B cell (primary cell): Measurements from ENCODE around the gene JARID2. TPM values are rescaled to one million over a fixed set of nuclear protein-coding genes. Genes with fewer than 3 reads are reported as not detected.
A peak's percentile ranks its signal among the peaks of the same experiment; 100 is the strongest.

Experiments used
- ATAC-seq: fragments of 200-7000 bp; cut with Tn5 transposase; one replicate; pipeline ENCODE4 v1.10.0; 2021; ENCODE audit warnings: low read depth, mild to moderate bottlenecking, moderate number of reproducible peaks, moderate library complexity
- CTCF ChIA-PET: fragments of 350-600 bp; sonication (Branson Sonifier 250); formaldehyde crosslinking; loops from one replicate; lab custom pipeline; 2021; ENCODE audit warnings: antibody characterized with exemption, inconsistent platforms; lab: Charles Lee
- POLR2A ChIA-PET: fragments of 350-600 bp; sonication (Branson Sonifier 250); formaldehyde crosslinking; loops from one replicate; lab custom pipeline; 2021; ENCODE audit warnings: antibody characterized with exemption; lab: Charles Lee
- DNase-seq: peaks from one replicate; pipeline ENCODE4 v3.0.0; 2013
- H2AFZ ChIP-seq: 2 replicates; pipeline ENCODE4 v1.6.1; 2012; ENCODE audit warnings: mild to moderate bottlenecking, low read depth, low read length; ENCODE audit not compliant: insufficient read depth, poor library complexity, severe bottlenecking
- H3K27ac ChIP-seq, 2 donors: 1 replicate in 1 of 2; 2 replicates in 1 of 2; pipeline ENCODE4 v1.5.1; 2012 to 2013; ENCODE audit warnings: low read length in 2 of 2, mild to moderate bottlenecking in 2 of 2, moderate library complexity in 1 of 2
- H3K27me3 ChIP-seq, 4 experiments: fragments of 200-600 bp in 1 of 4; sonication (generic) in 1 of 4; replicated peaks in 1 of 4; 1 replicate in 2 of 4; 2 replicates in 2 of 4; pipeline versions ENCODE4 v1.6.1 to v1.7.0; 2013 to 2016; ENCODE audit warnings: low read length in 3 of 4, mild to moderate bottlenecking in 2 of 4, mixed read lengths in 1 of 4, moderate library complexity in 1 of 4; ENCODE audit not compliant: insufficient read depth in 4 of 4, control insufficient read depth in 3 of 4; ENCODE audit errors: control extremely low read depth in 1 of 4
- H3K36me3 ChIP-seq, 2 experiments: replicated peaks in 1 of 2; 1 replicate in 1 of 2; 2 replicates in 1 of 2; pipeline versions ENCODE4 v1.6.1 to v1.7.1; 2013; ENCODE audit warnings: low read length in 1 of 2; ENCODE audit not compliant: insufficient read depth in 2 of 2, control insufficient read depth in 1 of 2; ENCODE audit errors: control extremely low read depth in 1 of 2, extremely low read depth in 1 of 2
- H3K4me1 ChIP-seq, 2 donors: fragments of 200-600 bp in 1 of 2; sonication (generic) in 1 of 2; 1 replicate in 1 of 2; 2 replicates in 1 of 2; pipeline versions ENCODE4 v1.5.1 to v1.6.1; 2013 to 2017; ENCODE audit warnings: low read length in 2 of 2; ENCODE audit not compliant: control insufficient read depth in 2 of 2, insufficient read depth in 2 of 2
- H3K4me2 ChIP-seq: replicated peaks from 2 replicates; pipeline ENCODE3; 2012; ENCODE audit warnings: mild to moderate bottlenecking, low read depth, low read length; ENCODE audit not compliant: poor library complexity, severe bottlenecking
- H3K4me3 ChIP-seq, 5 experiments: fragments of 200-600 bp in 1 of 5; sonication (generic) in 1 of 5; 1 replicate in 3 of 5; 2 replicates in 2 of 5; pipeline versions ENCODE4 v1.5.1 to v1.7.0; 2011 to 2016; ENCODE audit warnings: low read length in 4 of 5, mild to moderate bottlenecking in 4 of 5, low read depth in 2 of 5, control low read depth in 1 of 5, moderate library complexity in 1 of 5; ENCODE audit not compliant: insufficient read depth in 1 of 5; ENCODE audit errors: control extremely low read depth in 1 of 5, extremely low read depth in 1 of 5
- H3K79me2 ChIP-seq: fragments of 200-600 bp; sonication (generic); one replicate; pipeline ENCODE4 v1.6.0; 2016; ENCODE audit warnings: low read length; ENCODE audit not compliant: control insufficient read depth, insufficient read depth
- H3K9ac ChIP-seq: fragments of 200-600 bp; sonication (generic); 2 replicates; pipeline ENCODE4 v1.6.1; 2017; ENCODE audit warnings: mild to moderate bottlenecking, low read length, moderate library complexity
- H3K9me3 ChIP-seq, 3 donors: one replicate each; pipeline versions ENCODE4 v1.6.1 to v1.7.1; 2013; ENCODE audit warnings: low read length in 2 of 3; ENCODE audit not compliant: control insufficient read depth in 2 of 3, insufficient read depth in 1 of 3; ENCODE audit errors: control extremely low read depth in 1 of 3
- H4K20me1 ChIP-seq: 2 replicates; pipeline ENCODE4 v1.6.0; 2012; ENCODE audit warnings: mild to moderate bottlenecking, low read length; ENCODE audit not compliant: insufficient read depth, control insufficient read depth, poor library complexity, severe bottlenecking
- H3K27ac Mint-ChIP-seq: one replicate; pipeline ENCODE4 v1.8.0; 2021; ENCODE audit warnings: mixed read lengths
- H3K27me3 Mint-ChIP-seq: one replicate; pipeline ENCODE4 v1.8.0; 2021; ENCODE audit warnings: mixed read lengths
- H3K4me1 Mint-ChIP-seq: one replicate; pipeline ENCODE4 v1.8.0; 2021; ENCODE audit warnings: mixed read lengths
- H3K4me3 Mint-ChIP-seq: one replicate; pipeline ENCODE4 v1.8.0; 2021; ENCODE audit warnings: mixed read lengths
- H3K9me3 Mint-ChIP-seq: one replicate; pipeline ENCODE4 v1.8.0; 2022; ENCODE audit warnings: mixed read lengths; ENCODE audit not compliant: insufficient read depth
- CTCF ChIP-seq: fragments of 200-600 bp; IDR thresholded peaks from one replicate; pipeline ENCODE4 v1.8.0; 2022; ENCODE audit warnings: antibody characterized with exemption, mild to moderate bottlenecking
- EZH2 ChIP-seq: IDR thresholded peaks from 2 replicates; pipeline ENCODE4 v1.6.1; 2012; ENCODE audit warnings: borderline replicate concordance, low read depth, mild to moderate bottlenecking, moderate library complexity, low read length; ENCODE audit not compliant: insufficient read depth, poor library complexity, severe bottlenecking
- WGBS: methylation state at CpG from one replicate; pipeline ENCODE4 v1.1.5; 2013; ENCODE audit warnings: missing lambda C conversion rate; ENCODE audit not compliant: insufficient coverage; 5-methylcytosine and 5-hydroxymethylcytosine counted together
- intact Hi-C: fragments of 100-400 bp; cut with micrococcal nuclease; formaldehyde crosslinking; loops from one replicate; pipeline ENCODE4 v1.10.0; 2022
- polyA plus RNA-seq: library from polyadenylated mRNA; depleted of rRNA; stranded (reverse); fragments of >200 nt; gene quantifications from 2 replicates; pipeline ENCODE4 v1.2.3, GENCODE V29; 2012
- total RNA-seq, 2 donors: library from RNA; stranded (reverse); fragments of 120-200 nt in 1 of 2; gene quantifications; 1 replicate in 1 of 2; 2 replicates in 1 of 2; pipeline versions ENCODE4 v1.2.3 to v1.2.4, GENCODE V29; 2013 to 2022

The JARID2 gene
- total and polyA plus RNA-seq, 2 donors (not counting 1 experiment from before 2014, with no cell fraction given), result 11.0 to 58.1 TPM

- ChIA-PET POLR2A (no interaction called here), CTCF (interaction anchor here (0.6 to 1.3 kb wide), 2 partner anchors 11 to 1281 kb away, joined by 3 to 6 read pairs; no protein-coding TSS in a partner anchor)
- TF ChIP-seq EZH2, result no peak
- no peak for TF ChIP-seq CTCF
- Histone ChIP-seq H4K20me1 (no peaks in the 10 kb centered on the region), H3K4me1 (peaks cover 48 to 58% of the 10 kb centered on the region in 2 donors), H3K4me2 (peak overlapping the region; percentile 70), H2AFZ (peak overlapping the region; percentile 63), H3K9me3 (no peaks in the 10 kb centered on the region), H3K9ac (peak overlapping the region; percentile 57), H3K27ac (peak overlapping the region; percentile 66 to 86), H3K36me3 (peaks cover 1 to 19% of the 10 kb centered on the region in 2 experiments), H3K79me2 (peaks cover 95% of the 10 kb centered on the region), H3K27me3 (no peaks in the 10 kb centered on the region), H3K4me3 (peak overlapping the region; percentile 9 to 65 (median 33))
- Mint-ChIP-seq H3K27ac (peak overlapping the region; percentile 93), H3K9me3 (no peaks in the 10 kb centered on the region), H3K27me3 (no peaks in the 10 kb centered on the region), H3K4me1 (peaks cover 75% of the 10 kb centered on the region), H3K4me3 (peak overlapping the region; percentile 72)
- peak; percentile 65 for ATAC-seq
- WGBS, result 77% methylated on average over 2 of the region's 9 CpGs
- DNase-seq, result peak; percentile 60
- intact Hi-C loops, result no loop called here
Observed at GRCh38 chr6:15452182-15452941, 206.5 kb downstream of the JARID2 start.

GRCh38 chr6:15453186-15453585 is 207.3 kb downstream of the JARID2 start:
- peak overlapping the region; percentile 40 for H3K4me3 Mint-ChIP-seq
- DNase-seq (no peak), ATAC-seq (no peak)
- no peak overlapping the region for H2AFZ ChIP-seq
- no peaks in the 10 kb centered on the region for H3K9me3 Mint-ChIP-seq
- peaks cover 1 to 19% of the 10 kb centered on the region in 2 experiments for H3K36me3 ChIP-seq
- WGBS, result no CpG with 5 or more reads among the region's 4 CpGs
- TF ChIP-seq CTCF (no peak), EZH2 (no peak)
- H3K27me3 Mint-ChIP-seq, result no peaks in the 10 kb centered on the region
- no peaks in the 10 kb centered on the region for H4K20me1 ChIP-seq
- CTCF ChIA-PET, result no interaction called here
- H3K9me3 ChIP-seq, result no peaks in the 10 kb centered on the region
- H3K4me1 Mint-ChIP-seq, result peaks cover 74% of the 10 kb centered on the region
- peak overlapping the region; percentile 66 to 86 for H3K27ac ChIP-seq
- POLR2A ChIA-PET, result no interaction called here
- H3K4me3 ChIP-seq, result no peak overlapping the region
- peaks cover 95% of the 10 kb centered on the region for H3K79me2 ChIP-seq
- H3K4me2 ChIP-seq, result peak overlapping the region; percentile 70
- no peak overlapping the region for H3K9ac ChIP-seq
- no peaks in the 10 kb centered on the region for H3K27me3 ChIP-seq
- H3K27ac Mint-ChIP-seq, result peak overlapping the region; percentile 82
- intact Hi-C loops, result no loop called here
- peaks cover 48 to 58% of the 10 kb centered on the region in 2 donors for H3K4me1 ChIP-seq
